Upper lobe of left lung (tissue), 4 donors: ENCODE results near the gene SATB1.

Experiments used
- CTCF ChIP-seq, 6 experiments: fragments of 450-650 bp in 4 of 6; fragments of 200-600 bp in 2 of 6; sonication (generic) in 2 of 6; IDR thresholded peaks; one replicate each; pipeline ENCODE4 v1.5.1; 2016 to 2019; ENCODE audit warnings: antibody characterized with exemption in 6 of 6
- EP300 ChIP-seq, 4 donors: sonication (generic); formaldehyde crosslinking; IDR thresholded peaks; one replicate each; pipeline ENCODE4 v1.5.1; 2017; ENCODE audit warnings: antibody characterized with exemption in 4 of 4, control low read depth in 2 of 4
- POLR2A ChIP-seq, 4 donors: fragments of 450-650 bp; IDR thresholded peaks; one replicate each; pipeline ENCODE4 v1.5.1; 2016 to 2017; ENCODE audit warnings: antibody characterized with exemption in 4 of 4, mild to moderate bottlenecking in 2 of 4
- POLR2AphosphoS5 ChIP-seq, 2 donors: sonication (generic); formaldehyde crosslinking; IDR thresholded peaks; one replicate each; pipeline ENCODE4 v1.5.1; 2017; ENCODE audit warnings: antibody characterized with exemption in 2 of 2

- no peak for TF ChIP-seq CTCF (IDR thresholded peaks at IDR 0.05)
- TF ChIP-seq POLR2AphosphoS5 (IDR thresholded peaks at IDR 0.05), result no peak
- no peak for TF ChIP-seq POLR2A (IDR thresholded peaks at IDR 0.05)
- TF ChIP-seq EP300 (IDR thresholded peaks at IDR 0.05), result no peak
Observed at GRCh38 chr3:18307529-18307928, 117.6 kb downstream of the SATB1 start.
